ENCODE data around the gene KL. TPM values are rescaled to one million over a fixed set of nuclear protein-coding genes. Genes with fewer than 3 reads are reported as not detected.

Gene KL
- polyA plus RNA-seq, 1 of the 3 experiments (the other 2 are of a cell fraction) = 0.02 TPM

DNA sequence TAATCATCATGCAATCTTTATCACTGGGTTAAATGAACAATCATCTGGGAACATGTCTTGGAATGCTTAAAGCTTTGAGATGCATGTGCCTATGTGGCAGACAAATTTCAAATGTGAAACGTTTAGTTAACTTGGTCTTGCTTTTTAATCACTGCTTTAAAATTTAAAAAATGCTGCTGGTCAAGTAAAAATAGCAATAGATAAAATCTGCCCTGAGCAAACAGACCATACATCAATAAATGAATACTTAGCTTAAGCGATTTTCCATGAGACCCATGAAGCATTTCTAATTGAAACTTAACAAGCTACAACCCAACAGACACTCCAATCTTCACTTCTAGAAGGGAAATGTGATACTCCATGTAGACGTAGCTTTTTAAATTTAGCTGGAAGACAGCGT lies 1.9 kb upstream of the KL start:
- WGBS (ENCODE audit: low lambda C conversion rate) = 70% methylated on average over 4 of the region's 4 CpGs
- Histone ChIP-seq H4K20me1 (ENCODE audit: insufficient read depth) (no peaks in the 10 kb centered on the region), H3K9me2 (no peaks in the 10 kb centered on the region), H3K79me2 (ENCODE audit: insufficient read depth) (no peaks in the 10 kb centered on the region), H3K9me3 (no peaks in the 10 kb centered on the region), H3K4me1 (ENCODE audit: control insufficient read depth in 1 of 2, insufficient read depth in 2 of 2, low read depth in 1 of 2, low read length in 1 of 2) (peaks cover 0 to 2% of the 10 kb centered on the region in 2 experiments; a peak in 2 of 4 replicates), H3K36me3 (replicated peaks in 1 of 2; ENCODE audit: control insufficient read depth in 1 of 2, insufficient read depth in 2 of 2, low read length in 1 of 2) (no peaks in the 10 kb centered on the region), H3K27me3 (ENCODE audit: insufficient read depth) (peaks cover 5% of the 10 kb centered on the region; the same call in 1 of the 2 replicates), H3K4me3 (ENCODE audit: low read depth in 2 of 2, low read length in 1 of 2) (no peak overlapping the region), H3K4me2 (no peak overlapping the region), H3F3A (replicated peaks; ENCODE audit: insufficient read depth) (no peaks in the 10 kb centered on the region), H3K27ac (ENCODE audit: low read depth in 2 of 2, low read length in 1 of 2) (no peak overlapping the region), H2AFZ (ENCODE audit: low read depth) (no peak overlapping the region), H3K9ac (no peak overlapping the region)
- CTCF ChIA-PET = no interaction called here
- POLR2A ChIA-PET = no interaction called here
- DNase-seq = no peak
- TF ChIP-seq RFX5 (IDR thresholded peaks at IDR 0.05; ENCODE audit: low read length) = no peak
- no peak for TF ChIP-seq REST (IDR thresholded peaks at IDR 0.05; ENCODE audit: low read depth, low read length)
- no peak for TF ChIP-seq ZBTB33 (IDR thresholded peaks at IDR 0.05; ENCODE audit: borderline replicate concordance, low read depth)
- TF ChIP-seq YY1 (IDR thresholded peaks at IDR 0.05; ENCODE audit: low read depth) = no peak
- no peak for TF ChIP-seq NFIC (IDR thresholded peaks at IDR 0.05; ENCODE audit: borderline replicate concordance)
- TF ChIP-seq EP300 (IDR thresholded peaks at IDR 0.05; ENCODE audit: borderline replicate concordance in 1 of 2, low read depth in 1 of 2, low read length in 1 of 2) = no peak
- no peak for TF ChIP-seq SIN3A (IDR thresholded peaks at IDR 0.05; ENCODE audit: borderline replicate concordance, low read depth, low read length)
- no peak for TF ChIP-seq GATA2 (CRISPR knock-in tag; IDR thresholded peaks at IDR 0.05)
- no peak for TF ChIP-seq POLR2AphosphoS5 (IDR thresholded peaks at IDR 0.05; ENCODE audit: low read depth, low read length)
- TF ChIP-seq ELF1 (IDR thresholded peaks at IDR 0.05) = no peak
- no peak for TF ChIP-seq TCF12 (IDR thresholded peaks at IDR 0.05)
- TF ChIP-seq RAD21 (IDR thresholded peaks at IDR 0.05; ENCODE audit: low read length) = no peak
- no peak for TF ChIP-seq SMC3 (IDR thresholded peaks at IDR 0.05; ENCODE audit: low read depth, low read length)
- TF ChIP-seq GABPA (IDR thresholded peaks at IDR 0.05; ENCODE audit: low read depth) = no peak
- no peak for TF ChIP-seq CHD2 (IDR thresholded peaks at IDR 0.05; ENCODE audit: low read length, partially characterized antibody)

All from SK-N-SH (cell line).